ENCODE results near the gene TCAIM. TPM values are rescaled to one million over a fixed set of nuclear protein-coding genes. Genes with fewer than 3 reads are reported as not detected.

TCAIM gene
- total RNA-seq, 2 donors from 2014 or later, result 23.2 to 26.3 TPM

DNA sequence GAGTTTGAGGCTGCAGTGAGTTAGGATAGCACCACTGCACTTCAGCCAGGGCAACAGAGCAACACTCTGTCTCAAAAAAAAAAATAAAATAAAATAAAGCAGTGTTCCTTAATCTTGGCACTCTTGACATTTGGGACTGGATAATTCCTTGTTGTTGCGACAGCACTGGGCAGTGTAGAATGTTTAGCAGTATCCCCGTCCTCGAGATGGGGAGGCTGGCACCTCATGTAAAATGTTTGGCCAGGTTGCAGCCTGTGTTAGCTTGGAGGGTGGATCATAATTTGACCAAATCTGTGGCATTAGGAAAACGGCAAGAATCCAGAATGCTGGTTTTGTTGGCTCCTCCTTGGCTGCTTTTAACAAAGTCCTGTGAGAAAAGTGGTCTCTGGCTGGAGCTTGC lies 91.9 kb downstream of the TCAIM start:
- no peaks in the 10 kb centered on the region for H3K36me3 Mint-ChIP-seq (ENCODE audit: low read depth)
- TF ChIP-seq, protein P1, sequence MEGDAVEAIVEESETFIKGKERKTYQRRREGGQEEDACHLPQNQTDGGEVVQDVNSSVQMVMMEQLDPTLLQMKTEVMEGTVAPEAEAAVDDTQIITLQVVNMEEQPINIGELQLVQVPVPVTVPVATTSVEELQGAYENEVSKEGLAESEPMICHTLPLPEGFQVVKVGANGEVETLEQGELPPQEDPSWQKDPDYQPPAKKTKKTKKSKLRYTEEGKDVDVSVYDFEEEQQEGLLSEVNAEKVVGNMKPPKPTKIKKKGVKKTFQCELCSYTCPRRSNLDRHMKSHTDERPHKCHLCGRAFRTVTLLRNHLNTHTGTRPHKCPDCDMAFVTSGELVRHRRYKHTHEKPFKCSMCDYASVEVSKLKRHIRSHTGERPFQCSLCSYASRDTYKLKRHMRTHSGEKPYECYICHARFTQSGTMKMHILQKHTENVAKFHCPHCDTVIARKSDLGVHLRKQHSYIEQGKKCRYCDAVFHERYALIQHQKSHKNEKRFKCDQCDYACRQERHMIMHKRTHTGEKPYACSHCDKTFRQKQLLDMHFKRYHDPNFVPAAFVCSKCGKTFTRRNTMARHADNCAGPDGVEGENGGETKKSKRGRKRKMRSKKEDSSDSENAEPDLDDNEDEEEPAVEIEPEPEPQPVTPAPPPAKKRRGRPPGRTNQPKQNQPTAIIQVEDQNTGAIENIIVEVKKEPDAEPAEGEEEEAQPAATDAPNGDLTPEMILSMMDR (conservative IDR thresholded peaks at IDR 0.05), result no peak
- WGBS, 2 experiments (ENCODE audit: insufficient coverage in 1 of 2, insufficient read length in 1 of 2), result 92 to 94% methylated on average over 4 of the region's 4 CpGs

DNA sequence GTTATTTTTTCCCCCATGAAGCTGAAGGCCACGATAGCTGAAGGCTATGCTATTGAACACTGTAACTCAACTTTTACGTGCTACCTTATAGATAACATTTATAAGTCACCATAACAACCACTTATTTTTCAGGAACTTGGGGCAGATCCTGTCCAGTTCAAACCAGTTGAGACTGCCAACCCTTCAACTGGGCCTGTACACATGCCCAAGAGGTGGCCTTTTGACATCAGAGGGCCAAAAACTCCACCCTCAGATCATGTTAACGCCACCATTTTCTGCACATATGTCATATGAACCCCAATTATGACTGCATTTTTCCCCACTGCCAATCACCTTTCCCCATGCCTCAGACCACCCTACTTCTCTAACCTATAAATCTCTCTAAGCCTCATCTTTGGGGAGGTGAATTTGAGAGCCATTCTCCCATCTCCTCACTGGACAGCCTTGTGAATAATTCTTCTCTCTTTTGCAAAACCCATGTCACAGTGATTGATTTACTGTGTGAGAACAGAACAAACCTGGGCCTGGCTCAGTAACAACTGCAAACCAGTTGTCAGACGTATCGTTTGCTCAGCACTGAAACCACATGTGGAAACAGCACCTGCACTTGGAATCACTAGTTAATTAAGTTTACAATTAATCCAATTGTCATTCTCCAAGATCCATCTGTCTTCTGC lies 96.4 kb downstream of the TCAIM start:
- no peak overlapping the region for H3K27ac ChIP-seq (ENCODE audit: low read depth, low read length)
- H3K9me3 ChIP-seq (ENCODE audit: control insufficient read depth, low read length), result no peaks in the 10 kb centered on the region
- TF ChIP-seq, protein P1 (conservative IDR thresholded peaks at IDR 0.05), result no peak
- Mint-ChIP-seq H3K4me1 (no peaks in the 10 kb centered on the region), H3K27me3 (ENCODE audit: insufficient read depth) (no peaks in the 10 kb centered on the region), H3K4me3 (no peak overlapping the region), H3K36me3 (ENCODE audit: low read depth) (peaks cover 16% of the 10 kb centered on the region), H3K9me3 (no peaks in the 10 kb centered on the region), H3K27ac (no peak overlapping the region)
- no peak overlapping the region for H3K9ac ChIP-seq (ENCODE audit: extremely low read depth, low read length, poor library complexity, severe bottlenecking)
- H3K27me3 ChIP-seq (ENCODE audit: control insufficient read depth, insufficient read depth, low read length, poor library complexity, severe bottlenecking), result no peaks in the 10 kb centered on the region
- no peaks in the 10 kb centered on the region for H3K4me1 ChIP-seq (ENCODE audit: control insufficient read depth, insufficient read depth, low read length)
- no peaks in the 10 kb centered on the region for H3K36me3 ChIP-seq (ENCODE audit: control insufficient read depth, insufficient read depth, low read length)
- no peak for DNase-seq
- no peak overlapping the region for H3K4me3 ChIP-seq (ENCODE audit: low read length)
- 95 to 100% methylated on average over 4 to 5 of the region's 5 CpGs for WGBS, 2 experiments (ENCODE audit: insufficient coverage in 1 of 2, insufficient read length in 1 of 2)

More for the DNA sequence above, 91.9 kb downstream of the TCAIM start:
- H3K27me3 Mint-ChIP-seq (ENCODE audit: insufficient read depth), result no peaks in the 10 kb centered on the region
- no peak for DNase-seq
- Histone ChIP-seq H3K4me3 (ENCODE audit: low read length) (no peak overlapping the region), H3K36me3 (ENCODE audit: control insufficient read depth, insufficient read depth, low read length) (no peaks in the 10 kb centered on the region), H3K9ac (ENCODE audit: extremely low read depth, low read length, poor library complexity, severe bottlenecking) (no peak overlapping the region), H3K27me3 (ENCODE audit: control insufficient read depth, insufficient read depth, low read length, poor library complexity, severe bottlenecking) (no peaks in the 10 kb centered on the region), H3K4me1 (ENCODE audit: control insufficient read depth, insufficient read depth, low read length) (no peaks in the 10 kb centered on the region), H3K27ac (ENCODE audit: low read depth, low read length) (no peak overlapping the region), H3K9me3 (ENCODE audit: control insufficient read depth, low read length) (no peaks in the 10 kb centered on the region)
- no peak overlapping the region for H3K27ac Mint-ChIP-seq
- no peaks in the 10 kb centered on the region for H3K9me3 Mint-ChIP-seq
- no peak overlapping the region for H3K4me3 Mint-ChIP-seq
- H3K4me1 Mint-ChIP-seq, result no peaks in the 10 kb centered on the region

DNA sequence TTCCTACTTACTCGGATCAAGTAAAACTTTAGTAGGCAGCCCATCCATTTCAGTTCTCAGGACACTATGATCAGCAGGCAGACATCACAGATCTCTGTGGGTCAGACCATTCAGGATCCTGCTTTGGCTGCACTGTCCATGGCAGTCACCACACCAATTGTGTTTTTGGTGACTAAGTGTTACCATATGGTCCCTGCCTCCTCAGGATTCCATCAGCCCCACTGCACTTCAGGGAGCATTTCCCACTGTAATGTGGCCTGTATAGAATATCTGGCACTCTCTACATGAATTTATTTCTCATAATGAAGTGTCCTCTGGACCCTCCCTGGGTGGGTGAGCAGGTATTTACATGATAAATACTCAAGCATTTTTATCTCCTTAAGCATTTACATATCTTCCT lies 97.6 kb downstream of the TCAIM start:
- Histone ChIP-seq H3K4me1 (ENCODE audit: control insufficient read depth, insufficient read depth, low read length) (no peaks in the 10 kb centered on the region), H3K9ac (ENCODE audit: extremely low read depth, low read length, poor library complexity, severe bottlenecking) (no peak overlapping the region), H3K27ac (ENCODE audit: low read depth, low read length) (no peak overlapping the region), H3K36me3 (ENCODE audit: control insufficient read depth, insufficient read depth, low read length) (no peaks in the 10 kb centered on the region), H3K27me3 (ENCODE audit: control insufficient read depth, insufficient read depth, low read length, poor library complexity, severe bottlenecking) (no peaks in the 10 kb centered on the region), H3K9me3 (ENCODE audit: control insufficient read depth, low read length) (no peaks in the 10 kb centered on the region), H3K4me3 (ENCODE audit: low read length) (no peak overlapping the region)
- Mint-ChIP-seq H3K4me3 (no peak overlapping the region), H3K27ac (no peak overlapping the region), H3K4me1 (no peaks in the 10 kb centered on the region), H3K9me3 (no peaks in the 10 kb centered on the region), H3K36me3 (ENCODE audit: low read depth) (peaks cover 16% of the 10 kb centered on the region), H3K27me3 (ENCODE audit: insufficient read depth) (no peaks in the 10 kb centered on the region)
- WGBS, 2 experiments (ENCODE audit: insufficient coverage in 1 of 2, insufficient read length in 1 of 2), result 94 to 100% methylated on average over 1 of the region's 1 CpG
- TF ChIP-seq, protein P1 (conservative IDR thresholded peaks at IDR 0.05), result no peak
- no peak for DNase-seq
